ENCODE measurements around the gene ZNF581.

The ZNF581 gene

GRCh38 chr19:55683449-55684261 lies 40.2 kb downstream of the ZNF581 start:
- DNase-seq = no peak

DNA sequence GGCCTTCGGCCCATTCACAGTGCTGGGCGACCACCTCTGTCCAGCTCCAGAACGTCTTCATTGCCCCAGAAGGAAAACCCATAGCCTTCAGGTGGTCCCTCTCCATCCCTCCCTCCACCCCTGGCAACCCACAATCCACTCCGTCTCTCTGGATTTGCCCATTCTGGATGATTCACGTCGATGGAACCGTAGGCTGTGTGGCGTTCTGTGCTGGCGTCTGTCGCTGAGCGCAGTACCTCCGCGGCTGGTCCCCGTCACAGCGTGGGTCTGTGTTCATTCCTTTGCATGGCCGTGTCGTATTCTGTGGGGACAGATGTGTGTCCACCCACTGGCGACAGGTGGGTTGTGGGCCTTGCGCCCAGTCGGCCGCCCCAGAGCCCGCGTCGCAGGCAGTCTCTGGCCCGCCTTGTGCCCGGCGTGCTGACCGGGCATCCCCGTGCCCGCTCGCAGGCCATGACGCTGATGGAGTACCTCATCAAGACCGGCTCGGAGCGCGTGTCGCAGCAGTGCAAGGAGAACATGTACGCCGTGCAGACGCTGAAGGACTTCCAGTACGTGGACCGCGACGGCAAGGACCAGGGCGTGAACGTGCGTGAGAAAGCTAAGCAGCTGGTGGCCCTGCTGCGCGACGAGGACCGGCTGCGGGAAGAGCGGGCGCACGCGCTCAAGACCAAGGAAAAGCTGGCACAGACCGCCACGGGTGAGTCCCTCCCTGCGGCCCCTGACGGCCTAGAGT lies 41.7 kb downstream of the ZNF581 start:
- DNase-seq = no peak

DNA sequence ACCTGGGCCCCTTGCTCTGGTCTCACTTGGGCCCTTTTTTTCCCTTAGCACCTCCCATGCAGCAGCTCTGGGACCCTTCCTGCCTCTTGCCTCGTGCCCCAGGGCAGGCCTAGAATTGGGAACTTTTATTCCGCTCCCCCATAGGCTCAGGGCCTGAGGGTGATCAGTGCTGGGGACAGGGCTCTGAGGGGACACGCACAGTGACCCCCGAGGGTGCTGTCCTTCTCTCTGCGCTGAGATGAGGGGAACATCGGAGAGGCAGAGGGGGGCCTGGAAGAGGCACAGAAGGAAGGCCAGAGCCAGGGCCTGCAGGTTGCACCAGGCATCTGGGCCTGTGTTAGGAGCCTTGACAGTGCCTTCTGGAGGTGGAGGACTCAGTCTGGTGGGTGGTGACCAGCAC lies 42.3 kb downstream of the ZNF581 start:
- no peak for DNase-seq

DNA sequence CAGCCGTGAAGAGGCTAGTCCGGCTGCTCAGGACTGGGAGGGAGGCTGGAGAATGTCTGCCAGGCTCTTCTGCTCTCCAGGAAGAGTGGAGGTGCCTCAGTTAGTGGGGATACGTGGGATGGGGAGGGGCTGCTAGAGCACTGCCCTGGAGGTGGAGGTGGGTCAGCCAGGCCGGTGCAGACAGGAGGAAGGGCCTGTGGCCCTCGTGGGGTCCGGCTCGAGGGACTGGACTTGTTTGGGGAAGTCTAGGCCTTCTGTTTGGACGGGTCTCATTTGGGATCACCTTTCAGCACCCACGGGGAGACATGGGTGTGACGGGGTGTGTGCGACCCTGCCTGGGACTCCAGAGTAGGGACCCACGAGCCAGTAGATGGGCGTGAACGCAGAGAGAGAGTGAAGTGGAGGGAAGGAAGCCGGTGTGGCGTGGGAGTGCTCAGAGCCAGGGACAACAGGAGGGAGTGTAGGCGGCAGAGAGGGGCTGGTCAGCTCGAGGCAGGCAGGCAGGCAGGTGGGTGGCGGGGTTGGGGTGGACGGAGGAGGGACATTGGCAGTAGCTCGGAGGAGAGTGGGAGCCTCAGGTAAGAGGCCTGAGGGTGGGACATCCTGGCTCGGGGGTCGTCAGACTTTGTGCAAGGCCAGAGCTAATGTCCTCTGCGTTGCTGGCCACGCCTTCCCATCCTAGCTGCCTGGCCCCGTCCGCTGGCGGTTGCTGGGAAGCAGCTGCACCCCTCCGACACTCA lies 43.0 kb downstream of the ZNF581 start:
- no peak for DNase-seq

GRCh38 chr19:55687281-55688201 lies 44.1 kb downstream of the ZNF581 start:
- DNase-seq = no peak

GRCh38 chr19:55688422-55689218 lies 45.2 kb downstream of the ZNF581 start:
- no peak for DNase-seq

DNA sequence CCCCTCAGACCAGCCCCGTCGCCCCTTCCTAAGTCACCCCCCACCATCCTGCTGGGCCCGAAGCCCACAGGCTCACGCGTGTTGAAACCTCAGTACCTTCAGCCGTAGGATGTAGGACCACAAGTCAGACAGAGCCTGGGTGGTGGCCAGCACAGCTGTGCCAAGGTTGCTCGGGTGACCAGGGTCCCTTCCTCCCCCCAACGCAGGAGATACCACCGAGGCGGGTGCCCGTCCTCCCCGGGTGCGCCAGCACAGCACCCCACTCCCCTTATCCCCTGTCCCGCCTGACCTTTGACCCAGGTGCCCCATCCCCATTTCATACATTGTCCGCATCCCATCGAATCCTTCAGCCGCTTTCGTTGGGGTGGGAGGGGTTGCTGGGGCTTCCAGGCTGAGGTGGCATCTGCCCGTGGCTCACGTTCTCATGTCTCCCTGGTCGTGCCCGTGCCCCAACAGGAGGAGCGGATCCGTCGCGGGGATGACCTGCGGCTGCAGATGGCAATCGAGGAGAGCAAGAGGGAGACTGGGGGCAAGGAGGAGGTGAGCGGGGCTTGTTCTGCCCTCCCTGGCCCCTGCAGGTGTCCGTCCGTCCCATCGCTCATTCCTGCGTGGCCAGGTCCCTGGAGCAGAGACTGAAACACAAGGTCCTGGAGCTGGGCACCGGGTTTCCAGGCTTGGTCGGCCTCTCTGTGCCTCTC lies 46.1 kb downstream of the ZNF581 start:
- DNase-seq = no peak

DNA sequence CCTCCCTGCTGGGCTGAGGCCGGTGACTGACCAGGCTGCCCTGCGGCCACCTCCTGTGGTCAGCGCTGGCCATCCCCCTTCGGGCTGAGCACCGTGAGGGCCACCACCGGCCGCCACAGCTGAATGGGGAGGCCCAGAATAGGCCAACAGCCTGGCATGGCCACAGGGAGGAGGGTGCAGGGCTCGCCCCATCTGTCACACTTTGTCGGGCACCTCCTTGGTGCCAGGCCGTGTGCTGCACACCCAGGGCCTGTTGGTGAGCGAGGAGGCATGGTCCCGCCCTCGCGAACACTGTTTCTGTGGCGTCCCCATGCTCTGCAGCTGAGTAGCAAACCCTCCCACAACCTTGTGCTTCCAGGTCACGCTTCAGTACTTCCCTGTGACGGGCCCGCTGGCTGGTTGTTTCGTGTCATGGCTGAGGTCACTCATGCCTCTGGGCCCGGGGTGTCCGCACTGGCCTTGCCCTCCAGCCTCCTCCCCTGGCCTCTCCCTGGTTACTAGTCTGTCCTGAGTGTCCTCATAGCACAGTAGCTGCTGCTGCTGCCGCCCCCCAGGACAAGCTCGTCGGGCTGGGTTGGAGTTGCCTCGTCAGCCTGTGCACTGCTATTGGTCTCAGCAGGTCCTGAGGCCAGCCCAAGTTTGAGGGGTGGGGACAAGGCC lies 46.8 kb downstream of the ZNF581 start:
- no peak for DNase-seq

DNA sequence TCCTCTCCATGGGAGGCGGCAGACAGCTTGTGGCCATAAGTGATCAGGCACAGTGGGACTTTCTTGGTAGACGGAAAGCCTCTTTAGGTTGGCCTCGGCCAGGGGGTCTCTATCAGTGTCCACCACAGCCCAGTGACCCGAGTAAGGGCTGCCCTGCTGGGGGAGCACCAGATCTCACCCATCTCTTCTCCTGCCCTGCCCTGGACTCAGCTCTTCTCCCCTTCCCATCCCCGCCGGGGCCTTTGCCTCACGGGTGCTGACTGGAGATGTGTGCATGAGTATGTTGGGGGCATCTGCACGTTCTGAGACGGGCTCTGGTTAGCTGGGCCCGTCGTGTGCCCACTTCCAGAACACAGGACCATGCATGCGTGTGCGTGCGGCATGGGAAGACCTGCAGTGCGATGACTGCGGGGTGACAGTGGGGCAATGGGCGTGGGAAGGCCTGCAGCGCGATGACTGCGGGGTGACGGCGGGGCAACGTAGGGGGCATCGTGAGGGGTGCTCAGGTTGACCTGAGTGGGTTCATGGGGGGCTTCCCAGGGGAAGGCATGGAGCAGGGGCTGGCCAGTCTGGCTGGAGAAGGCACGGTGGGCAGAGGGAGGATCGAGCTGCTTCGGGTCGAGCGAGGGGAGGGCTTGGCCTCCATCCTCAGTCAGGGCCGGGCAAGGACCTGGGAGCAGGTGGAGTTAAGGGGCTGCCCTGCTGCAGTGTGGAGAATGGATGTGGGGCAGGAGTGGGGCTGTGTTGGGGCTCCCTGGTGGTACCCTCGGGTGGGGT lies 47.5 kb downstream of the ZNF581 start:
- no peak for DNase-seq

DNA sequence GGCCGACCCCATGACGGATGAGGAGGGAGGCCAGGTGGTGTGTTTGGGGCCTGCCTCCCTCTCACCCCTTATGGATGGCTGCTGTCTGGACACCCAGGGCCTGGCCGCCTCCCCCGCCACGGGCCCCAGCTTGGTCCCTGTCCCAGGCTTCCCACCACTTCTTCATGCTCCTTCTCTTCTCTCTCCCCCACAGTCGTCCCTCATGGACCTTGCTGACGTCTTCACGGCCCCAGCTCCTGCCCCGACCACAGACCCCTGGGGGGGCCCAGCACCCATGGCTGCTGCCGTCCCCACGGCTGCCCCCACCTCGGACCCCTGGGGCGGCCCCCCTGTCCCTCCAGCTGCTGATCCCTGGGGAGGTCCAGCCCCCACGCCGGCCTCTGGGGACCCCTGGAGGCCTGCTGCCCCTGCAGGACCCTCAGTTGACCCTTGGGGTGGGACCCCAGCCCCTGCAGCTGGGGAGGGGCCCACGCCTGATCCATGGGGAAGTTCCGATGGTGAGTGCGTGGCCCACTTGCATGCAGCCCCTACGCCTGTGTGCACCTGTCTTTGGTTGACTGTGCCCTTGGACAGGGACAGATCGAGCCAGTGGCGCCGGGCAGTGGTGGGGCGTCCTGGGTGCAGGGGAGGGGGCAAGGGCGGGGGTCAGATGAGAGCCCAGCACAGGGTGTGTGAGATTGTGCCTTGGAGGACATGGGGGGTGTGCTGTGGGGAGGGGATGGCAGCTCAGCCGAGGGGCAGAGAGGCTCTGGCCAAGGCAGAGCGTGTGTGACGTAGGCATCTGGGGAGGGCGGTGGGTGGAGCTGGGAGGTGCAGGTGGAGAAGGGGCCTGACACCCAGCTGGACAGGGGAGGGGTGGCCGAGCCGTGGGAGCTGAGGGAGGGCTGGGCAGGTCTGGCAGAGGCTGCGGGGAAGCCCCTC lies 48.4 kb downstream of the ZNF581 start:
- DNase-seq = no peak

DNA sequence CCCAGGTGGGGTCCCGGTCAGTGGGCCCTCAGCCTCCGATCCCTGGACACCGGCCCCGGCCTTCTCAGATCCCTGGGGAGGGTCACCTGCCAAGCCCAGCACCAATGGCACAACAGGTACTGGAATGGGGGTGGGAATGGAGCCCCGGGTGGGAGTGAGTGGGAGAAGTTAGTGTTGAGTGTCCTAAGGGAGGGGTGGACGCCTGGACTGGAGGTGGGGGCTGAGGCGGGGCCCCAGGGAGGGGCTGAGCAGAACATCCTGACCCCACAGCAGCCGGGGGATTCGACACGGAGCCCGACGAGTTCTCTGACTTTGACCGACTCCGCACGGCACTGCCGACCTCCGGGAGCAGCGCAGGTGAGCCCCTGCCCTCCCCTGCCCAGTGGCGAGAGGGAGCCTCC lies 49.2 kb downstream of the ZNF581 start:
- no peak for DNase-seq

DNA sequence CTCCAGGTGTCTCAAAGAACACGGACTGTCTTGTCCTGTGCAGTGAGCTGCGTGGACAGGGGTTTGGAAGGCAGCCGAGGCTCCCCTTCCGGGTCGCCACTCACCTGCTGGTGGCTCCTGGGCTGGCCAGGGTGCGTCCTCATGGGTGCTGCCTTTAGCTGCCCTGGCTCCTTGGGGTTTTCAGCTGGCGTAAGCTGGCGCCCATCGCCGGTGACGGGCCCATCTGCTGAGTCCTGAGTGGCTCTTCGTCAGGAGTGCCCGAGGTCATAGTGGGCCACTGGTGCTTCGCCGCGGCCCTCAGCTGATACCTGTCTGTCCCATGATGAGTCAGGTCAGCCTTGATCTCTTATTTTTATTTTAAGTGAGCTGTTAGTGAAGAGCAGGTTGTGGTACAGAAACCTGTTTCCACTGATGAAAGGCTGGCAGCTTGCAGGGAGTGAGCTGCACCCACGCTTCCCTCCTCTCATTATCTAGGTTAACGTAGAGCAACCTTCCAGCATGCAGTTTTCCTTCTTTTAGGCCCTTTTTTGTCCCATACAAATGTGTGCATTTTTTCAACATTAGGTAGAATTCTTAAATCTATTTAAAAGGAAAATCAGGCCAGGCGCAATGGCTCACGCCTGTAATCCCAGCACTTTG lies 50.0 kb downstream of the ZNF581 start:
- DNase-seq = no peak

GRCh38 chr19:55694241-55694655 lies 50.8 kb downstream of the ZNF581 start:
- no peak for DNase-seq

- no peak for DNase-seq
These were observed 51.4 kb downstream of the ZNF581 start for GRCh38 chr19:55694656-55695491.
